ELF-1 (cell line): Measurements from ENCODE around the gene NR2F6.
"Not testable (repeated sequence)": the region's sequence is repeated elsewhere in the genome, so short reads cannot be mapped to it uniquely, and the experiment has no call there.

Experiments used
- DNase-seq: peaks from one replicate; pipeline ENCODE4 v3.0.0-alpha.2; 2016; ENCODE audit warnings: low read depth, low spot score

Gene NR2F6

DNA sequence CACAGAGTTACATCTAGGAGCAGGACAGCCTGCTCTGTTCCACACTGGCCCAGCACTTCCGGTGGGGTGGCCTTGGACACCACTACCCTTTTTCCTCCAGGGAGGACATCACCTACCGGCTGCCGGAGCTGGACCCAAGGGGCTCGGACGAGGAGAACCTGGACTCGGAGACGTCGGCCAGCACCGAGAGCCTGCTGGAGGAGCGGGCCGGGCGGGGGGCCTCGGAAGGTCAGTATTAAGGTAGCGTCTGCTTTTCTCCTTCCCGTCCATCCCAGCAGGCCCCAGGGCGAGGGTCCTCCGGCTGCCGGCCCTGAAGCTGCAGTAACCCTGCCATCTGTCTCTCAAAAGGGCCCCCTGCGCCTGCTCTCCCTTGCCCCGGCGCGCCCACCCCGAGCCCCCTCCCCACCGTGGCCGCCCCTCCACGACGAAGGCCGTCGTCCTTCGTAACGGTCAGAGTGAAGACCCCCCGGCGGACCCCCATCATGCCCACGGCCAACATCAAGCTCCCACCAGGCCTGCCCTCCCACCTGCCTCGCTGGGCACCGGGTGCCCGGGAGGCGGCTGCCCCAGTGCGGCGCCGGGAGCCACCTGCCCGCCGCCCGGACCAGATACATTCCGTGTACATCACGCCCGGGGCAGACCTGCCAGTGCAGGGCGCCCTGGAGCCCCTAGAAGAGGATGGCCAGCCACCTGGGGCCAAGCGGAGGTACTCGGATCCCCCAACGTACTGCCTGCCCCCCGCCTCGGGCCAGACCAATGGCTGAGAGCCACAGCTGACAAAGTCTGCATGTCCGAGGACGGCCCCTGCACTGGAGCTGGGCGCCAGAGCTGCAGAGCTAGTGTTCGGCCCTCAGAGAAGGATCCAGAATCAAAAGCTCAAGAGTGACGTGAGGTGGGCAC is 33.9 kb downstream of the NR2F6 start:
- DNase-seq, result no peak

DNA sequence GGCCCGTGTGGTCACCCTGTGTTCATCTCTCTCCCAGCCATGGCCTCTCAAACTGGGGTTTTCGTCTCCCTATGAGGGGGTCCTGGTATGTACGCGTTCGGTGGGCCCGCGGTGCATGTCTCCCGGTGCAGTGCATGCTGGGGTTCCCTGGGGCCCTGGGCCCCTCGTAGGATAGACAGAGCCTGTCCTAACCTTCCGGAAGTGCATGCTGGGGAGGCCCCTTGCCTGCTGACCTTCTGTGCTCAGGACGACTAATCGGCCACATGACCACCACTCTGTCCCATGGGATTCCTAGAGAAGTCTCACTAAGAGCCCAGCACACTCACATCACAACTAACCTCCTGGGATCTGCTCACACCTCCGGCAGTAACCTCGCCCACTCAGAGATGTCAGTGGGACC is 35.4 kb downstream of the NR2F6 start:
- no peak for DNase-seq

DNA sequence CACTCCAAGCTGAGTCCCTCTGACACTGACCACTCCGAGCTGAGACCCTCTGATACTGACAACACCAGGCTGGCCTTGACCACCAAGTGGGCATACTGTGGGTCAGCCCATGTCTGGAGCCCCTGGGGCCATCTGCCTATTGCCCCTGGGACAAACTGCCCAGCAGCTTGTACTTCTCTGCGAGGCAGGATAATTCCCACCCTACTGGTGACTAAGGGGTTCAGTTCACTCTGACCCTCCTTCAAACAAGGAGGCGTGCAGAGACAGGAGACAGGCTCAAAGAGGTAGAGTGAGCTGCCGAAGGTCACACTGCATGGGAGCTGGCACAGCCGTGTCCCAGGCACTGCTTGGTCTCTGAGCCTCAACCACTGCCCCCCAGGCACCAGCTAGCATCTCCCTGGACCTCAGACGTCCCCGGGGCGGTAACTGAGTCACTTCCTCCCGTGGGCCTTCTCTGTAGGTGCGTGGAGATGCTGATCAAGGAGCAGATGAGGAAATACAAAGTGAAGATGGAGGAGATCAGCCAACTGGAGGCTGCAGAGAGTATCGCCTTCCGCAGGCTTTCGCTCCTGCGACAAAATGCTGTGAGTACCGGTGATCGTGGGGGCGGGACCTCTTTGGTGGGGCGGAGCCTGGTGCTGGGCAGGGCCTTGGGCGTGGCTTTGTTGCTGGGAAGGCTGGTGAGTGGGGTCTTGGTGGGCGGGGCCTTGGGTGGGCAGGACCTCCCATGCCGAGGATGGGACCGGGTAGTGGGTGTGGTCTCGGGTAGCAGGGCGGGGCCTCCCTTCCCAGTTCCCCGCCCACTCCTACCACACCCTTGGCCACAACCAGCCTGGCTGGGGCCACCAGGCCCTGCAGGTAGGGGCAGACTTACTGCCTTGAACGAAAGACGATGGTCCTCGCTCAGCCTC is 36.3 kb downstream of the NR2F6 start:
- DNase-seq, result peak; percentile 99

GRCh38 chr19:17206736-17207581 is 38.8 kb downstream of the NR2F6 start:
- no peak for DNase-seq

DNA sequence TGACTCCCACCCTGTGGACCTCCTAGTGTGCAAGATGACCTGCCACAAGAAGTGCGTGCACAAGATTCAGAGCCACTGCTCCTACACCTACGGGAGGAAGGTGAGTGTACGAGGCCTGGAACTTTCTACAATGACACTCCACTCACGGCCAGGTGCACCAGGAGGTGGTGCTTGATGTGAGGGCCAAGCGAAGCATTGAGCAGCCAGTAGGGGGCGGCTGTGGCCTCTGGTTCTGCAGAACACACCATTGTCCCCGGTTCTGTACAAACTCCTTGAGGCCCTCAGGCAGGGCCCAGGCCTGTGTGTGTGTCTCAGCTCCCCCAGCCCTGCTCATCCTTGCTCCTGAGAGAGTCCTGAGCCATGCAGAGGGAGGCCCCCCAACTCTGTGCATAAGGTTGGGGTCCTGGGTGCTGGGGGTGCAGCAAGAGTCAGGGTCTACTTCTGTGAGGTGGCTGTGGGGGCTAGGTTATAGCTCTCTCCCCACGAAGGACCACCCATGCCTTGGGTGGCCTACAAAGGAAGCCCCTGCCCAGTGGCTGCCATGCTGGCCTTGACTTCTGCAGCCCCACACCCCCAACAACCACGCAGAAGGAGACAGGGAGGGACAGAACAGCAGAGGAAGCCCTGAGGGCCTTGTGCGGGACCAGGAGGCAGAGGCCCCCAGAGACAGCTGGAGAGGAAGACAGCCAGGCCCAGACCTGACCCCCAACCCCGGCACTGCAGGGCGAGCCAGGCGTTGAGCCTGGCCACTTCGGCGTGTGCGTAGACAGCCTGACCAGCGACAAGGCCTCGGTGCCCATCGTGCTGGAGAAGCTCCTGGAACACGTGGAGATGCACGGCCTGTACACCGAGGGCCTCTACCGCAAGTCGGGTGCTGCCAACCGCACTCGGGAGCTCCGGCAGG is 40.2 kb downstream of the NR2F6 start:
- peak; percentile 87 for DNase-seq

- no peak for DNase-seq
These were observed 43.0 kb downstream of the NR2F6 start for GRCh38 chr19:17202713-17203112.

DNA sequence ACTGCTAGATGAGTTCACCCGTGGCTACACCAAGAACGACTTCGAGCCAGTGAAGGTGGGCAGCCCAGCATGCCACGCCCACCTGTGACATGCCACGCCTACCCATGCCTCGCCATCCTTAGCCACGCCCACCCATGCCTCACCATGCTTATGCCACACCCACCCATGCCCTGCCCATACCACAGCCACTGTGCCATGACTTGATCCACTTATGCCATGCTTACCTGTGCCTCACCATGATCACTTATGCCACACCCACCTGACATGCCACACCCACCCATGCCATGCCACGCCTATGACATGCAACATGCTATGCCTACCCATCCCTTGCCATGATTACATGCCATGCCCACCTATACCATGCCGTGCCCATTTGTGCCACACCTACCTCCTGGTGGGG is 43.5 kb downstream of the NR2F6 start:
- no peak for DNase-seq

GRCh38 chr19:17200408-17201079 is 45.2 kb downstream of the NR2F6 start:
- no peak for DNase-seq

- no peak for DNase-seq
These were observed 48.1 kb downstream of the NR2F6 start for GRCh38 chr19:17197666-17198065.

DNA sequence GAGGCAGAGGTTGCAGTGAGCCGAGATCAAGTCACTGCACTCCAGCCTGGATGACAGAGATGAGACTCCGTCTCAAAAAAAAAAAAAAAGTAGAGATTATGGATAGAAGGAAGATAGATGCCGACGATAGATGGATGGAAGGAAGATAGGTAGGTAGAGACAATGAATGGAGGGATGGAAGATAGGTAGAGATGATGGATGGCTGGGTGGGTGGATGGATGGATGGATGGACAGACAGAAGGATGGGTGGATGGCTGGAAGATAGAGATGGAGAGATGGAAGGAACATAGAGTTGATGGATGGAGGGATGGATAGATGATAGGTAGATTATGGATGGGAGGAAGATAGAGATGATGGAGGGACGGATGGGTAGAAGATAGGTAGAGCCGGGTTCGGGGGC is 49.1 kb downstream of the NR2F6 start:
- no peak for DNase-seq

GRCh38 chr19:17195106-17195505 is 50.6 kb downstream of the NR2F6 start:
- DNase-seq, result no peak

DNA sequence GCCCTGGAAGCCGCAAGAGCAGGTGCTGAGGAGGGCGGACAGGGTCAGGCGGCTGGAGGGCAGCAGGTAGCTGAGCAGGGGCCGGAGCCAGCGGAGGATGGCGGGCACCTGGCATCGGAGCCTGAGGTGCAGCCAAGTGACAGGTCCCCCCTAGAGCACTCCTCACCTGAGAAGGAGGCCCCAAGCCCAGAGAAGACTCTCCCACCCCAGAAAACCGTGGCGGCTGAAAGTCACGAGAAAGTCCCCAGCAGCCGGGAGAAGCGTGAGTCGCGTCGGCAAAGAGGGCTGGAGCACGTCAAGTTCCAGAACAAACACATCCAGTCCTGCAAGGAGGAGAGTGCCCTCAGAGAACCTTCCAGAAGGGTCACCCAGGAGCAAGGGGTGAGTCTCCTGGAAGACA is 51.1 kb downstream of the NR2F6 start:
- DNase-seq, result no peak

DNA sequence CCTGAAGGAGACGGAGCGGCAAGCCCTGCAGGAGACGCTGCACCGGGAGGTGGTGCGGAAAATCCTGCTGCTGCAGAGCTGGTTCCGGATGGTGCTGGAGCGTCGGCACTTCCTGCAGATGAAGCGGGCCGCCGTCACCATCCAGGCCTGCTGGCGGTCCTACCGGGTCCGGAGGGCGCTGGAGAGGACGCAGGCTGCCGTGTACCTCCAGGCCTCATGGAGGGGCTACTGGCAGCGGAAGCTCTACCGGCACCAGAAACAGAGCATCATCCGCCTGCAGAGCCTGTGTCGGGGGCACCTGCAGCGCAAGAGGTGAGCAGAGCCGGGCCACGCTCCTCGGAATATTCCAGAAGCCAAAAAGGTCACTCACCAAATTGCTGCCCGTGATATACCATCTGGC is 53.0 kb downstream of the NR2F6 start:
- DNase-seq, result no peak

GRCh38 chr19:17191736-17192135 is 54.0 kb downstream of the NR2F6 start:
- DNase-seq, result not testable (repeated sequence)

GRCh38 chr19:17185590-17185989 is 60.1 kb downstream of the NR2F6 start:
- no peak for DNase-seq

DNA sequence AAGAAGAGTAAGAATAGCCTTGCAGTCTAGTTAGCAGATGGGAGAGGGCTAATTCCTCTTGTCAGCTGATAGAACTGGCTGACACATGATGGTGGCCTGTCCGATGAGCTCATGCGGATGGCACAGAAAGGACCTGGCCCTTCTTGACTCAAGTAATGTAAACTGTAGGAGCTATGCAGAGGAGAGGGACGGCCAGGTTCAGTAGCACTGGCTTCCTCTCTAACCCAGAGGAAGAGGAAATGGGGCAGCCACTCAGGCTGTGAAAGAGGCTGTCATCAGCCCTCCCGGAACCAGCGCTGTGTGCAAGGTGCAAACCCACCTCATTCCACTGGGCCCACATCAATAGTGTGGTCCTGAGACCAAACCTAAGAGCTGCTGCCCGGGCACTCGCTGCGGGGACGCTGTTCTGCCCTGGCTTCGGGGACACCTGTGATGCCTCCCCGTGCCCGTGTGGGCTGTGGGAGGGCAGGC is 61.3 kb downstream of the NR2F6 start:
- no peak for DNase-seq

DNA sequence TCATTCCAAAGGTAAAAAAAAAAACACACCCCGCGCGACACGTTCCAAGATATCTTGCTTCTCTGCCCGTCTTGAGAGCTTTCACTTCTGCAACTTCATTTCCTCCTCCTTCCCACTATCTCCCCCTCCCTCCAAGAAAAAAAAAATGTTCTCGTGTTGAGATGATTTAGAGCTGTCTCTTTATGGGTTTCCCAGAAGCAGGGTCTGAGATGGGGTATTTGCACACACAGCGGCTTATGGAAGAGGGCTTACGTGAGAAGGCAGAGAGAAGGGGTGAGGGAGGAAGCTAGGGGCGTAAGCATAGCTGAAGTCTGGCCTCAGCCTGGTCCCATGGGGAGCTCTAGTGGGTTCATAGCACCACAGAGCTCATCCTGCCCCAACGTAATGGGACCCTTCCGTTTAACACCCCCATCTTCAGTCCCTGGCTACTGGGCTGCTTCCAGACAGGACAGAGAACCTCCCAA is 61.8 kb downstream of the NR2F6 start:
- DNase-seq, result no peak

DNA sequence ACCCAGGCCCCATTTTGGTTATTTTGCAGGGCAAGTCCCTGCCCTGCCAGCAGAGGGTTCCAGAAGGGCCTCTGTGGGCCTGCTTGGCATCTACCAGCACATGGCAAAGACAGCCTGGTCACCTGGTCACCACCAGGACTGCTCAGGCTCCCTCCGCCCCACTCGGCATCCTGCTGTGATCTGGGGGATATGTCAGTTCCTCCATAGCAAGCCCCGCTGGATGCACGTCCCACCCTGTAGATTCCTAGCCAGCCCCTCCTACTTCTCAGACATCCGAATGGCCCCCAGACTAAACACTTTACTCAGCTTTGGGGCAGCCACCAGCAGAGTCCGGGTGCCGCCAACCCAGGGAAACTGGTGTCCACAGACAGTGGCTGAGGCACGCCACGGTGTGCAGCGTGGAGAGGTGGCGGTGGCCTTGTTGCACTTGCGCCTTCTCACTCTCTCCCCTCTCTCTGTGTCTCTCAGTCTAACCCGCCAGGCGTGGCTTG is 62.4 kb downstream of the NR2F6 start:
- no peak for DNase-seq
